GM12873 (cell line): ENCODE measurements around the gene MED29.

Experiments
- CTCF ChIP-seq: IDR thresholded peaks from 2 replicates; pipeline ENCODE4 v1.5.1; 2012; ENCODE audit warnings: low read depth, mild to moderate bottlenecking, moderate library complexity, low read length, control low read depth; ENCODE audit not compliant: insufficient read depth; ENCODE audit errors: missing control alignments

MED29 gene

DNA sequence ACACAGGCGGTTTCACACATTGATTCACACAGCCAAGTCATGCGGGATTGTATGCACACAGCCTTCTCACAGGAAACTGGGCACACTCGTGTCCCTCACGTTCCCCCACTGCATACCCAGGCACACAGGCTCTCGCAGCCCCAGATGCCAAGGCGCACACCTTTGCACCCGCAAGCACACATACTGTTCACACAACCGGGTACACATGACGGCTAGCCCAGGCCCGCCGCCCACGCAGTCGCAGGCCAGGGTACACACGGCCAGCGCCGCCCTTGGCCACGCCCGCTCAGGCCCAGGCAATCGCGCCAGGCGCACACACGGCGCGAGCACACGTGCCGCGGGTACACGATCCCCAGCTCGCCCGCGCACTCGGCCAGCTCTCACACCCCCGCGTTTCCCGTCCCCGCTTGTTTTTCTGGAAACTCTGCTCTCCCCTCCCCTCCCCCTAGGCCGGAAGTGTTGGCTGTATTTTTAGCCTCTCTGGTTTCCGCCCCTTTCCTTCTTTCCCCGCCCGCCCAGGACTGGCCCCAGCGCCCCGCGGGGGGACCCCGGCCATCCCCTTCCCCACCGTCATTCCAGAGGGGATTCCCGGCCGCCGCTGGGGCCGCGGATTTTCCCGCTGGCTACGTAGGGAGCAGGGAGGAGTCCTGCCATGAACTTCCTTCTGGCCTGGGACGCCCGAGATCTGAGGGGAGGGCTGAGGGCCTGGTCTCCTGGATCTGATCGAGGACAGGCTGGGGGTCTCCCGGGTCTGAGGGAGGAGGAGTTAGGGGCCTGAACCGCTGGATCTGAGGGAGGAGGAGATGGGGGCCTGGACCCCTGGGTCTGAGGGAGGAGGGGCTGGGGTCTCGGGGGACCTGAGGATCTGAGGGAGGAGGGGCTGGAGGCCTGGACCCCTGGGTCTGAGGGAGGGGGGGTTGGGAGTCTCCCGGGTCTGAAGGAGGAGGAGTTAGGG lies 11.4 kb downstream of the MED29 start:
- TF ChIP-seq CTCF: no peak

- no peak for TF ChIP-seq CTCF
These were observed 12.4 kb downstream of the MED29 start for GRCh38 chr19:39403331-39404312.

GRCh38 chr19:39405261-39405957 lies 14.2 kb downstream of the MED29 start:
- no peak for TF ChIP-seq CTCF

GRCh38 chr19:39405958-39406655 lies 14.9 kb downstream of the MED29 start:
- no peak for TF ChIP-seq CTCF

- peak; percentile 23 for TF ChIP-seq CTCF
These were observed 15.7 kb downstream of the MED29 start, which contains the start of gene ZFP36 for GRCh38 chr19:39406656-39407409. TSS of gene ZFP36 (plus strand) at chr19:39406847. CDS start at chr19:39406905, 58 bp downstream.

DNA sequence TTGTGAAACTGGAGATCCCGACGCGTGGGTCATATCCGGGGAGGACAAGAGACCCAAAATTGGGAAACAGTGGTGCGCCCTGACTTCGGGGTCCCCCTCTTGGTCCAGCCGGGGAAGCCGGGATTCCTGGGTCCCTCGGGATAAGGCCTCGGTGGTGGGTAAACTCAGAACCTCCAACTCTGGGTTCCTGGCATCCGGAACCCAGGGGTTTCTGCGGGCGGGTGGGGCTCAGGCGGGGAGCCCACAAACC lies 16.2 kb downstream of the MED29 start:
- TF ChIP-seq CTCF: no peak
